Measurements from ENCODE around the gene MAL. TPM values are rescaled to one million over a fixed set of nuclear protein-coding genes. Genes with fewer than 3 reads are reported as not detected.

MAL gene
- total RNA-seq, 1 donor from 2014 or later: 5.5 TPM

DNA sequence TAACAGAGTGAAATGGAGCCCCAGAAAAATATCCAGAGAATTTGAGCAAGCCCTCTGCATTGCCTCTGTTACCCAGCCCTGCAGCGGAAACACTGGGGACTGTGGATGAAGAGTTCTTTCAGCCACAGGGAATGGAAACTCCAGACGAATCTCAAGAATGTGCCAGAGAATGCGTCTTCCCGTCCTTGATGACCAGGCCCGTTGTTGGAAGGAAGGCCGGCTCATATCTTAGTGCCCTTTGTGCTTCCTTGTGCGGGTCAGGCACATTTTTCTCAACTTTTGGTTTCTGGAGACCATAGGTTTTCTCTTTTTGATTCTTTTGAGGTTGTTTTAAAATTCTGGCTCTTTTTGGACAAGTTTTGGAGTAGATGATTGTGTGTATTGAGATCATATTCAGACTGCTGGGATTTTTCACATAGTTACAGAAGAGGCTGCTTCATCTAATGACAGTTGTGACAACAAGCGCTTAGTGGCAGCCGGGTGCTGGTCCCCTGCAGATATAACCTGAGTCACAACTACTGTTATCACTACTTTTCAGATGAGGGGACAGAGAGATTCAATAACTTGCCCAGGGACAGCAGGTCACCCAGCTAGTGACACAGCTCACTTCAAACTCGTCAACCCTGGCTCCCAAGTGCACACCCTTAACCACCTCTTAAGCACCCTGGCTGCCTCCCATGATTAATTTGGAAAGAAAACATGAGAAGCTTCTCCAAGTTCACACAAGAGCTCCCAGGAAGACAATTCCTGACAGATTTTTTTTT, 15.7 kb downstream of the MAL start:
- intact Hi-C loops (cut with DNase I): no loop called here
- peak; percentile 38 for ATAC-seq (ENCODE audit: poor library complexity)

DNA sequence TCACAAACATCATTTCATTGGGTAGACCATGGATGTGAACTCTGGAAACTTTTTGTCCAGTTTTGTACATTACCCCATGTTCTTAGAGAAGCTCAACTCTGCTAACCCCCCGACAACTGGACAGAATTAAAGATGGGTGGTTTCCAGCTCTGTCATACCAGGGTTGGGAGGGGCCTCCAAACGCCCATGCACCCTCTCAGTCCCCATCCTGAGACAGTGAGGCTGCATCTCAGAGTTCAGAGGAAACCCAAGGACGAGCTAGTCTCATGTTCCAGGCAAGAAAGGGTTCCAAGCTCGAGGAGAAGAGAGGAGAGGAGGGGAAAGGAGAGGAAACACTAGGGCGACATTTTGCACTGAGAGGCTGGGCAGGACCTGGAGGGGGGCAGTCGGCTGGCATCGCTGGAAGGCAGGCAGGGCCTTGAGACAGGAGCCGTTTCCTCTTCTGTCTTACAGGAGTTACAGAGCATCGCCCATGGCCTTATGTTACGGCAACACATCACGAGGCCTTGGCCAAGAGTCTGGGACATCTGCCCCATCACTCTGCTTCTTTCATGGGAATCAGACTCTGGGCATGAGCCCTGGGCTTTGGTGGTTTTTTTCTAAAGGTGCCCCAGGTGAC, 16.4 kb downstream of the MAL start:
- DNase-seq (no peak), ATAC-seq (ENCODE audit: poor library complexity) (no peak)
- intact Hi-C loops (cut with DNase I): no loop called here

More for the DNA sequence above, 15.7 kb downstream of the MAL start:
- no peak for DNase-seq

DNA sequence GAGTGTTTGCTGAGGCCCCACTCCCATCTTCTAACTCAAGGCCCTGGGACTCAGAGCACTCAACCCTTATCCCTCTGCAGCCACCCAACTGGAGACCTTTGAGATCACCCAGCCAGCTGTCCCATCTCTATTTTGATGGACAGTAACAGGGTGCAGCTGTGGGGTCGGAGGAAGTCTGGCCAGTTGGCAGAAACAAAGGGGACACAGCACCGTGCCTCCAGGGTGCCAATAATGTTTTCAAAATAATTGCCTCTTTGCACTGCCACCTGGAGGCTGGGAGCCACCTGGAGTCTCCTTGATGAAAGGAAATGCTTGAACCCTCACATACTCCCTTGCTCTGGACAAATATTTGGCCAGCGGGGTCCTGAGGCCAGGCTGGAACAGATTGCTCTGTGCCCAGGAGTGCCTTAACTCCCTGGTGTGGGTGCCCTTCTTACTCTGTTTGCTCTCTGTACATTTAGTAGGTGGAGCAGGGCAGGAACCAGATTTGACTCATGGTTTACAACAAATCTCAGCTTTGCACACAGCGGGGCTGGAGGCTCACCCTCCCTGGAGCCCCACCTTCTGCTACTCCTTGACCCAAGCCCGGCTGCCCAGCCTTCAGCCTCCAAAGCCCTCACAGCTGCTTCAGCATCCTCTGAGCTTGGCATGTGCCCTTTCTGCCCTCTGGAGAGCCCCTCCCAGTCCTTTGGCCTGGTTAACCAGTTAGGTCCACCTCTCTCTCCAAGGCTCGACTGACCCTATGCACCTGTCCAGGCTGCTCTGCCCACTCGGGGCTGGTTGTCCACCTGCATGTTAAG, 17.2 kb downstream of the MAL start:
- no peak for DNase-seq
- intact Hi-C loops (cut with DNase I): no loop called here
- ATAC-seq (ENCODE audit: poor library complexity): peak; percentile 11

DNA sequence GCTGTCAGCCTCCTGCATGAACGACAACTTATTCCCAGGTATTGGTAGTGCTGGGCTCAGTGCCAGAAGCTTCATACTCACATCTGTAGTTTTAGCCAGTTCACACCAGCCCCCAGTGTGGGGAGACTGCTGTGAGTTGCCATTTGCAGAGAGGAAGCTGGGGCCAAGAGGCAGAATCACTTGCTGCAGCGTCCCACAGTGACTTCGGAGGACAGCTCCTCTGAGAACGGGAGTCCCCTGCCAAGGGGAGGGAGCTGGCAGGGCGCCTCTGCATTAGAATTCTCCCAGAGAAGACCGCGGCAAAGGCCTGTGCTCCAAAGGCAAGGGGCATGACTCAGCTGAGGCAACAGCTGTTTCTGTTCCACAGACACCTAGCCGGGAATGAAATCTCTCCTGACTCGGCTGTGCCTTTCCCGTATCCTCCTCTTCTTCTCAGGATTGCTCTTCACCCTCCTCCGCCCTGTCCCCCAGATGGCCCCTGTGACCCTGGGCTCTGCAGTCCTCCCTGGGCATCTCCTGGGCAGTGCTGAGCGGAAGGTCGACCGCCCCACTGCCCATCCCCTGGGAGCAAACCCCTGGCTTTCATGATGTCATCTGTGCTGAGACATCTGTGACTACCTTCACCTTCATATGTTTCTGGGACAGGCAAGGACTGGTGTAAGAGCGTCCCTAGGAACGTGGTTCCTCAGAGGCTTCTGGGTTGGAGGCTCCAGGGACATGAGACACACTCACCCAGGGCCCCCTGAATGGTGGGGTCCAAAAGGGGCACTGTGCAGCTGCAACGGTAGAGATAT, 18.0 kb downstream of the MAL start:
- DNase-seq (peak; percentile 94), ATAC-seq (ENCODE audit: poor library complexity) (peak; percentile 96)
- intact Hi-C loops (cut with DNase I): no loop called here

DNA sequence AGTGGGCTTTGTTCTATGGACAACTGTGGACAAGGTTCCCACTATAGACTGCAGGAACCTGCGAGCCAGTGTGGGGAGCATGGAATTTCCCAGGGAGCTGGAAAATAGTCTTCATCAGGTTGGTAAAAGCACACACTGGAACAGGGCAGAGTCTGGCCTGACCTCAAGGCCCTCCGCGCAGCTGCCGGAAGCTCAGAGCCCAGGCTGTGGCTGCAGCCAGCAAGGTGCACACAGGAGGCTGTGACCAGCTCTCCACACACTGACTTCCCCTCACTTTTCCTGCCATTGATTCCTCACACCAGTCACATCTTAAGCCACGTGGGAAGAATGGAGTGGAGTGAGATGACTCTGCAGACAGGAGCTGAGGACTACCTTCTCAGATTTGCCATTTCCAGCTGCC, 19.1 kb downstream of the MAL start:
- ATAC-seq (ENCODE audit: poor library complexity): no peak
- no peak for DNase-seq
- intact Hi-C loops (cut with DNase I): no loop called here

DNA sequence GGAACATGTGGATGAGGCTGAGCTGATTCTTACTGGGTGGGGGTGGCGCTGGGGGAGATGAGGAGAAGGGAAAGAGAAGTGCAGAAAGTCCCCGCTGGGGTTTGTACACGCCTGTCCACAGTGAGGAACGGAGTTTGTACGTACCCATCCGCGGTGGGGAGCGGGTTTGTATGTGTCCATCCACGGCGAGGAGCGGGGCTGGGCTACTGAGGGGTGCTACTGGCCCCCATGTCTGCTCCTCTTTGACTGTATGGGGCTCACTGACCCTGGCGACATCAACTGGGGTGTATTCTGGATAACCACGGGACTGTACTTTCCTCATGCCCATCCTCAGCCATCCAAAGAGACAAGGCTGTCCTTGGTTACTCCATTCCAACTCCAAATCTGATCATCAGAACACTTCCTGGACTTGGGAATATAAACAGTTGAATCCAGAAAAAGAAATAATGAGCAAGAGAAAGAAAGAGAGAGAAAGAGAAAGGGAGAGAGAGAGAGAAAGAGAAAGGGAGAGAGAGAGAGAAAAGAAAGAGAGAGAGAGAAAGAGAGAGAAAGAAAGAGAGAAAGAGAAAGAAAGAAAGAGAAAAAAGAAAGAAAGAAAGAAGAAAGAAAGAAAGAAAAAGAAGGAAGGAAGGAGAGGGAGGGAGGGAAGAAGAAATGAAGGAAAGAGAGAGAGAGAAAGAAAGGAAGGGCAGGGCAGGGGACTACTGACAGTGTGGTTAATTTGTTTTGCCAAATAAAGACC, 21.0 kb downstream of the MAL start:
- intact Hi-C loops (cut with DNase I): no loop called here
- ATAC-seq (ENCODE audit: poor library complexity) (no peak), DNase-seq (no peak)

DNA sequence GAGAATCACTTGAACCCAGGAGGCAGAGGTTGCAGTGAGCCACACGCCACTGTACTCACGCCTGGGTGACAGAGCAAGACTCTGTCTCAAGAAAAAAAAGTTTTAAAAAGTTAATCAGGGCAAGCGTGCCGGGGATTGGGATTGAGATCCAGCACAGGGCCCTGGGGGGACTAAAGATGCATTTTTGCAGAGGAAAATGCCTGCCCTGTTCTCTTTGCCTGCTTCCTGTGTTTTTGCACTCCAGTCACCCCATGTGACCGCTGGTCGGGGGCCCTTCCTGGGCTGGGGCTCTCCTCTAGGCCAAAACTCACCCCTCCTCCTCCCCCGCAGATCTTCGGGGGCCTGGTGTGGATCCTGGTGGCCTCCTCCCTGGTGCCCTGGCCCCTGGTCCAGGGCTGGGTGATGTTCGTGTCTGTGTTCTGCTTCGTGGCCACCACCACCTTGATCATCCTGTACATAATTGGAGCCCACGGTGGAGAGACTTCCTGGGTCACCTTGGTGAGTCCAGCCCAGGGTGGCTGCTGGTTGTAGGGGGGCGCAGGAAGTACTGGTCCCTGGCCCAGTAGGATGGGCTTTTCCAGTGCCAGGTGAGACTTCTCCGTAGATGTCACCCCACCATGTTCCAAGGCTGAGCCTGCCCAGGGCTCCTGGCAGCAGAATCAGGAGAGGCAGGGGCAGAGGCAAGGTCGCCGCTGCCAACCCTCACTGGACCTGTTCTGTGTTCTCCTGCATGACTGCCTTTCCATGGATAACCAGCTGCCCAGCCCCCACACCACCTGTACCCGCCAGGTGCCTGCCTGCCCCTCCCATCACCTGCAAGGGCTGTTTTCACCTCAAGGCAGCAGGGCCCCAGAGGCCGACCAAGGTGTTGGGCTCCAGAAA, 22.4 kb downstream of the MAL start:
- ATAC-seq (ENCODE audit: poor library complexity): no peak
- DNase-seq: no peak
- intact Hi-C loops (cut with DNase I): no loop called here

DNA sequence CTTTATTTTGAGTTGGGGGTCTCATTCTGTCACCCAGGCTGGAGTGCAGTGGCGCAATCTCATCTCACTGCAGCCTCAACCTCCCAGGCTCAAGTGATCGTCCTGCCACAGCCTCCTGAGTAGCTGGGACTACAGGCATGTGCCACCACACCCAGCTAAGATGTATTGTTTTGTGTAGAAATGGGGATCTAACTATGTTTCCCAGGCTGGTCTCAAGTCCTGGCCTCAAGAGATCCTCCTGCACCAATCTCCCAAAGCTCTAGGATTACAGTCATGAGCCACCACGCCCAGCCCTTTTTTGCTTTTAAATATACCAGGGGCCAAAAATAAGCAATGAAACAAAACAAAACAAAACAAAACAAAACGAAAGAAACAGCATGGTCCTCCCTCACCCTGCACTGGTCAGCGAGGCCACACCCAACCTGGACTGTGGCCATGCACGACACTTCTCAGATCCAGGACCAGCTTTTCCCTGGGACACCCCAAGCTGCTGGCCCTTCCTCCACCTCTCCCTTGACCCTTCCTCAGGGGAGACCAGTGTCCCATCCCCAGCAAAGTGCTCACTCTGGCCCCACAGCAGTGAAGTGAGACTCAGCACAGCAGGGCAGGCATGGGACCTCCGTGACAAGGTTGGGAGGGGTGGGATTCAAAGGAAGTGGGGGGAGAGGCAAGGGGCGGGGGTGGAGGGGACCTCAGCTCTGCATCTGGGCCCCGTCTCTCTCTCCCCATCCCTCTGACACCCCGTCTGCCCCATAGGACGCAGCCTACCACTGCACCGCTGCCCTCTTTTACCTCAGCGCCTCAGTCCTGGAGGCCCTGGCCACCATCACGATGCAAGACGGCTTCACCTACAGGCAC, 23.5 kb downstream of the MAL start:
- ATAC-seq (ENCODE audit: poor library complexity) (no peak), DNase-seq (no peak)
- intact Hi-C loops (cut with DNase I): no loop called here

DNA sequence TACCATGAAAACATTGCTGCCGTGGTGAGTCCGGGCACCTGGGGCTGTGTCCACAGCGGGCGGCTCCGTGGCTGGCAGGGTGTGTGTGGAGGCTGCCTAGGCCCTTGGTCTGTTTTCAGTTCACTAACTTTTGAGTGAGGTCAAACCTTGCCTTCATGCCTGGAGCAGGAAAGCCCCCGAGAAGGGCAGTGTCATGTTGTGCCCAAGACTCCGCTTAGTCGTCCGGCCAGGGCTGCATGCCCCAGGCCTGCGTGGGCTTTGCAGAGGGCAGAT, 24.1 kb downstream of the MAL start:
- DNase-seq (no peak), ATAC-seq (ENCODE audit: poor library complexity) (no peak)
- intact Hi-C loops (cut with DNase I): no loop called here

DNA sequence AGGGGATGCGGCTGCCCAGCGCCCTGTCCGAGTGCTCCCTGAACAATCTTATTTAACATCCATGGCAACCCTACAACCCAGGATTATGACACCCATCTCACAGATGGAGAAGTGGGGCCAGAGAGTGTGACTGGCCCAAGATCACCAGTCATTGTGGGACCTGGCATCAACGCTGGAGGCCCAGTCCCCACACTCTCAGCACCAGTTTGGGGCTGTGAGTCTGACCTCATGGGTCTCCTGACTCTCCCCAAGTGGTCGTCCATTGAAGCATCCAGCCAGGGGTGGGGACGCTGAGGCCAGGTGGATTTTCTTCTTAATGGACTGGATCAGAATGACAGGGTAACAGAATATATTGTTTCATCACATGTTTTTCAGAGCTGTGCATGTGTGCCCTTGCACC, 24.5 kb downstream of the MAL start:
- intact Hi-C loops (cut with DNase I): no loop called here
- DNase-seq (no peak), ATAC-seq (ENCODE audit: poor library complexity) (no peak)

DNA sequence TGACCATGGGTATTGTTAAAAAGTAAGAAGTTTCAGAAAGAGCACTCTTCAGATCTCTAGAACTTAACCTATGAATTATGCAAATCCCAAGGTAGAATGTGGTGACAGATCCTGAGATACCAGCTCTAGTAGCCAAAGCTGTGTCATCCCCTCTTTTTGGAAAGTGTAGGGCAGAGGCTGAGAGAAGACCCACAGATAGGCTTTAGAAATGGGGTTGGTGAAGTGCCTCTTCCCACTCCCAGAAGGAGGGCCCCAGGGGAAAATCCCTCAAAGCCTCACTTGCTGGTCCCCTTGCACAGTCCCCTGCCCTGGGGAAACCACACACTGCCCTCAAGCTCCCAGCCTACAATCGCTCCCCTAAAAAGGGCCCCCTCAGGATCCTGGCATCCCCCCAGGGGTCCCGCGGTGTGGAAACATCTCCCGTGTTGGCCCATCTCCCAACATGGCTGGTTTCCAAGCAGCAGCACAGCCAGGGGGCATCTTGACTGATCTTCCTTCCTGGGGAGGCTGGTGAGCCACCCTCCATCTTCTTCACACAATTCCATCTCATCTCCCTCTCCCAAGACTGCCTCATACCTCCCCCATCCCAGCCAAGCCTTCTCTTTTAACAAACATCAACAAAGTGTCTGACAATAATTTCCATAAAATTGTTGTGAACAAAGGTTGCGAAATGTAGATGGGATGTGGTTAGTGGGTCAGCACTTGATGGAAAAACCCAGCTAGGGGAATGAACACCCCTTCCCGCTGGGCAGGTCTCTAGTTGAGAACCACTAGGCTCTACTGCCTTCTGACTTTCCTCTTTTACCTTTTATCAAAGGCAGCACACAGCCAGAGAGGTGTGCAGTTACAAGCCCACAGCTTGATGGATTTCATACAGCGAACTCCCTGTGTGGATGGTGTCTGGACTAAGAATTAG, 25.1 kb downstream of the MAL start:
- no peak for DNase-seq
- no peak for ATAC-seq (ENCODE audit: poor library complexity)
- intact Hi-C loops (cut with DNase I): no loop called here

DNA sequence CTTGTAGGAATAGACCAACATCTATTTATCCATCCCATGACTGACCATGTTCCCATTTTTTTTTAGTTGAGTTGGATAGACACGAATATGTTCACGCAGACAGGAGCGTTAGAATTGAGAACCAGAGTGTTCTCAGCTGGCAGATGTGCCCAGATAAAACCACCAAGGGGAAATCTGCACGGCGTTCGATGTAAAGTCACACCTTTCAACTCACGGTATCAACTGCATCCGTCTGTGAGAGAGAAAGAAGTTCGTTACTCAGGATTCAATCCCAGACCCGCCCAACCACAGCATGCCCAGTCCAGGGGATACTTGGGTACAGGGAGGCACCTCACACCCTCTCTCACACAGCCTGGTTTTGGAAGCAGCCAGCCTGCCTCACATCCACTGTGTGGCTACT, 26.1 kb downstream of the MAL start:
- DNase-seq: no peak
- ATAC-seq (ENCODE audit: poor library complexity): no peak
- intact Hi-C loops (cut with DNase I): no loop called here

DNA sequence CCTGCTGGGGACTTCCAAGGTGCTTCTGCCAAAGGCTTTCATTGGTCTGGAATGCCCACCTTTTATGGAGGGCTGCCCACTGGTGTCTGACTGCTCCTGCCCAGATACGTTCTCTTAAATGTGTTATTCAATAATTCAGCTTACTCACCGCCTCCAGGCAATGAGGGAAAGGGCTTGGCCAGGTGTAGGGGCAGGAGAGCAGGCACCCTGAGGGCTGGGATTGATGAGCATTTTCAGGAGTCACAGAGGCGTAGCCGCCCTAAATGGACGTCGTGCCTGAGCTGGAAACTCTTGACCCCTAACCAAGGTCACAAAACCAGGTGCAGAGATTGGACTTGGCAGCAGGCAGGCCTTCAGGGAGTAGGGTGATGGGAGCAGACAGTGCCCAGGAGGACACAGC, 26.8 kb downstream of the MAL start:
- intact Hi-C loops (cut with DNase I): no loop called here
- no peak for DNase-seq
- ATAC-seq (ENCODE audit: poor library complexity): no peak

DNA sequence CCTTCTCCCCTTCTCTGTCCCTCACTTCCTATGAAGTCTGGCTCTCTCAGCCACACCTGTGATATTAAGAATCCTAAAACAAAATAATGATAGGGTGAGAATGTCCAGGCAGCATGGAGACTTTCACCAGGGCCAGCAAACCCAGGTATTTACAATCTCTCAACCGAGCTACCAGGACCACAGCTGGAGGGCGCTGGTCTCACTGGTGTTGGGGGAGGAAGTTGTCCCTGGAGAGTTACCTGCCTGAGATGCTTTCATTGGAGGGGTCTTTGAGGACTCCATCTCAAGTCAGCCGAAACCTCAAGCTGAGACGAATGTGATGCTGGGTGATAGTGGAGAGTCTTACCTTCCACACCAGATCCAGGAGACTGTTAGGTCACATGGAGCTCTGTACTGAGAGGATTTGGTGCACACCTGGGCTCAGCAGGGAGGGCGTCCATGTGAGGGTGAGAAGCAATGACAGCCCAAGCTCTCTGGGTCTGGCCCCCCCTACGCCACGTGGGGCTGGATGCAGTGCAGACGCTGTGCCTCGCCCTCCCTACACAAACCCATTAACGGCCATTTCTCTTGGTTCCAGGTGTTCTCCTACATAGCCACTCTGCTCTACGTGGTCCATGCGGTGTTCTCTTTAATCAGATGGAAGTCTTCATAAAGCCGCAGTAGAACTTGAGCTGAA, 27.4 kb downstream of the MAL start:
- intact Hi-C loops (cut with DNase I): no loop called here
- ATAC-seq (ENCODE audit: poor library complexity): no peak
- DNase-seq: no peak

DNA sequence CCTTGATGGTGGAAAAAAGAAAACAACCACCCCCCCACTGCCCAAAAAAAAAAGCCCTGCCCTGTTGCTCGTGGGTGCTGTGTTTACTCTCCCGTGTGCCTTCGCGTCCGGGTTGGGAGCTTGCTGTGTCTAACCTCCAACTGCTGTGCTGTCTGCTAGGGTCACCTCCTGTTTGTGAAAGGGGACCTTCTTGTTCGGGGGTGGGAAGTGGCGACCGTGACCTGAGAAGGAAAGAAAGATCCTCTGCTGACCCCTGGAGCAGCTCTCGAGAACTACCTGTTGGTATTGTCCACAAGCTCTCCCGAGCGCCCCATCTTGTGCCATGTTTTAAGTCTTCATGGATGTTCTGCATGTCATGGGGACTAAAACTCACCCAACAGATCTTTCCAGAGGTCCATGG, 28.0 kb downstream of the MAL start:
- intact Hi-C loops (cut with DNase I): no loop called here
- ATAC-seq (ENCODE audit: poor library complexity): peak; percentile 48
- no peak for DNase-seq

Measured in Right ventricle myocardium superior (tissue), 1 donor.